Vagina (tissue), 2 donors: Measurements from ENCODE around the gene DLG5. TPM values are rescaled to one million over a fixed set of nuclear protein-coding genes. Genes with fewer than 3 reads are reported as not detected.
A peak's percentile ranks its signal among the peaks of the same experiment; 100 is the strongest.

Experiments used
- DNase-seq, 2 donors: peaks; one replicate each; pipeline ENCODE4 v3.0.0-alpha.2; 2017; ENCODE audit errors: extremely low spot score in 2 of 2
- H3K27ac ChIP-seq: fragments of 200-600 bp; sonication (generic); one replicate; pipeline ENCODE4 v1.5.1; 2019
- H3K27me3 ChIP-seq: fragments of 200-600 bp; sonication (generic); one replicate; pipeline ENCODE4 v1.5.1; 2019
- H3K36me3 ChIP-seq, 2 donors: fragments of 200-600 bp; sonication (generic); one replicate each; pipeline ENCODE4 v1.5.1; 2017 to 2019
- H3K4me1 ChIP-seq: fragments of 200-600 bp; sonication (generic); one replicate; pipeline ENCODE4 v1.5.1; 2019
- H3K4me3 ChIP-seq, 2 donors: fragments of 200-600 bp; sonication (generic); 1 replicate in 1 of 2; 2 replicates in 1 of 2; pipeline ENCODE4 v1.5.1; 2016 to 2019
- H3K9me3 ChIP-seq: fragments of 200-600 bp; sonication (generic); one replicate; pipeline ENCODE4 v1.5.1; 2019
- POLR2A ChIP-seq, 2 donors: fragments of 450-650 bp; IDR thresholded peaks; one replicate each; pipeline ENCODE4 v1.6.1; 2017; ENCODE audit warnings: antibody characterized with exemption in 2 of 2, mild to moderate bottlenecking in 2 of 2, moderate library complexity in 2 of 2
- POLR2AphosphoS5 ChIP-seq, 2 donors: sonication (generic); formaldehyde crosslinking; IDR thresholded peaks; one replicate each; pipeline ENCODE4 v1.9.0; 2017; ENCODE audit warnings: antibody characterized with exemption in 2 of 2, mild to moderate bottlenecking in 2 of 2, low read depth in 1 of 2; ENCODE audit not compliant: insufficient read depth in 1 of 2
- intact Hi-C: fragments of 100-400 bp; cut with DNase I; formaldehyde crosslinking; loops from one replicate; pipeline ENCODE4 v1.15.1; 2023
- total RNA-seq: library from RNA; depleted of rRNA; stranded (reverse); fragments of >200 nt; gene quantifications from one replicate; pipeline ENCODE4 v1.2.3, GENCODE V29; 2016
- TF ChIP-seq, protein P1 (sequence below), 3 experiments: fragments of 450-650 bp in 2 of 3; fragments of 200-600 bp in 1 of 3; sonication (generic) in 1 of 3; IDR thresholded peaks; one replicate each; pipeline ENCODE4 v1.5.1; 2017 to 2019; ENCODE audit warnings: antibody characterized with exemption in 3 of 3, mild to moderate bottlenecking in 2 of 3, moderate library complexity in 2 of 3

Gene DLG5
- total RNA-seq, 1 donor from 2014 or later, result 57.5 TPM

GRCh38 chr10:77850620-77851231, 75.8 kb downstream of the DLG5 start:
- intact Hi-C loops, result loop anchor here (10.0 kb wide), 1 partner anchor 174 kb away; the partner anchor contains the start of gene POLR3A
- peaks cover 0 to 16% of the 10 kb centered on the region in 2 donors for H3K36me3 ChIP-seq
- peaks cover 51% of the 10 kb centered on the region for H3K4me1 ChIP-seq

GRCh38 chr10:77849039-77849664, 77.4 kb downstream of the DLG5 start:
- intact Hi-C loops, result loop anchor here (10.0 kb wide), 2 partner anchors 76 to 126 kb away; partner anchors contain the start of gene DLG5
- H3K27me3 ChIP-seq, result no peaks in the 10 kb centered on the region
- peaks cover 0 to 16% of the 10 kb centered on the region in 2 donors for H3K36me3 ChIP-seq
- peaks cover 53% of the 10 kb centered on the region for H3K4me1 ChIP-seq
- TF ChIP-seq, protein P1, sequence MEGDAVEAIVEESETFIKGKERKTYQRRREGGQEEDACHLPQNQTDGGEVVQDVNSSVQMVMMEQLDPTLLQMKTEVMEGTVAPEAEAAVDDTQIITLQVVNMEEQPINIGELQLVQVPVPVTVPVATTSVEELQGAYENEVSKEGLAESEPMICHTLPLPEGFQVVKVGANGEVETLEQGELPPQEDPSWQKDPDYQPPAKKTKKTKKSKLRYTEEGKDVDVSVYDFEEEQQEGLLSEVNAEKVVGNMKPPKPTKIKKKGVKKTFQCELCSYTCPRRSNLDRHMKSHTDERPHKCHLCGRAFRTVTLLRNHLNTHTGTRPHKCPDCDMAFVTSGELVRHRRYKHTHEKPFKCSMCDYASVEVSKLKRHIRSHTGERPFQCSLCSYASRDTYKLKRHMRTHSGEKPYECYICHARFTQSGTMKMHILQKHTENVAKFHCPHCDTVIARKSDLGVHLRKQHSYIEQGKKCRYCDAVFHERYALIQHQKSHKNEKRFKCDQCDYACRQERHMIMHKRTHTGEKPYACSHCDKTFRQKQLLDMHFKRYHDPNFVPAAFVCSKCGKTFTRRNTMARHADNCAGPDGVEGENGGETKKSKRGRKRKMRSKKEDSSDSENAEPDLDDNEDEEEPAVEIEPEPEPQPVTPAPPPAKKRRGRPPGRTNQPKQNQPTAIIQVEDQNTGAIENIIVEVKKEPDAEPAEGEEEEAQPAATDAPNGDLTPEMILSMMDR (IDR thresholded peaks at IDR 0.05), result no peak
- TF ChIP-seq POLR2A (IDR thresholded peaks at IDR 0.05) (no peak), POLR2AphosphoS5 (IDR thresholded peaks at IDR 0.05; ENCODE audit: insufficient read depth in 1 of 2, low read depth in 1 of 2) (no peak)
- H3K9me3 ChIP-seq, result no peaks in the 10 kb centered on the region
- peak overlapping the region; percentile 10 for H3K27ac ChIP-seq
- no peak overlapping the region for H3K4me3 ChIP-seq
- no peak for DNase-seq

More at GRCh38 chr10:77850620-77851231, 75.8 kb downstream of the DLG5 start:
- no peaks in the 10 kb centered on the region for H3K9me3 ChIP-seq
- no peaks in the 10 kb centered on the region for H3K27me3 ChIP-seq
- no peak overlapping the region for H3K27ac ChIP-seq
- TF ChIP-seq, protein P1 (IDR thresholded peaks at IDR 0.05), result no peak
- TF ChIP-seq POLR2A (IDR thresholded peaks at IDR 0.05), result no peak
- no peak for TF ChIP-seq POLR2AphosphoS5 (IDR thresholded peaks at IDR 0.05; ENCODE audit: insufficient read depth in 1 of 2, low read depth in 1 of 2)
- DNase-seq, result no peak
- H3K4me3 ChIP-seq, result no peak overlapping the region

GRCh38 chr10:77846718-77847311, 79.7 kb downstream of the DLG5 start:
- intact Hi-C loops, result loop anchor here (10.0 kb wide), 2 partner anchors 78 to 128 kb away; partner anchors contain the start of gene DLG5
- H3K4me3 ChIP-seq, result peak overlapping the region in 1 of 2 donors; percentile 5
- peaks cover 44% of the 10 kb centered on the region for H3K4me1 ChIP-seq
- H3K36me3 ChIP-seq, result peaks cover 0 to 23% of the 10 kb centered on the region in 2 donors
- no peaks in the 10 kb centered on the region for H3K27me3 ChIP-seq
- DNase-seq, result no peak
- H3K27ac ChIP-seq, result peak overlapping the region; percentile 77
- H3K9me3 ChIP-seq, result no peaks in the 10 kb centered on the region
- no peak for TF ChIP-seq POLR2A (IDR thresholded peaks at IDR 0.05)
- peak; percentile 62 to 68 for TF ChIP-seq POLR2AphosphoS5 (IDR thresholded peaks at IDR 0.05; ENCODE audit: insufficient read depth in 1 of 2, low read depth in 1 of 2)
- TF ChIP-seq, protein P1 (IDR thresholded peaks at IDR 0.05), result peak; percentile 87 to 98 (median 97)

- DNase-seq, result no peak
- Histone ChIP-seq H3K4me1 (peaks cover 44% of the 10 kb centered on the region), H3K27me3 (no peaks in the 10 kb centered on the region), H3K27ac (peak overlapping the region; percentile 77), H3K9me3 (no peaks in the 10 kb centered on the region), H3K36me3 (peaks cover 0 to 26% of the 10 kb centered on the region in 2 donors), H3K4me3 (no peak overlapping the region)
- TF ChIP-seq, protein P1 (IDR thresholded peaks at IDR 0.05), result no peak
- TF ChIP-seq POLR2AphosphoS5 (IDR thresholded peaks at IDR 0.05; ENCODE audit: insufficient read depth in 1 of 2, low read depth in 1 of 2) (no peak), POLR2A (IDR thresholded peaks at IDR 0.05) (no peak)
- intact Hi-C loops, result loop anchor here (10.0 kb wide), 2 partner anchors 79 to 129 kb away; partner anchors contain the start of gene DLG5
Observed at GRCh38 chr10:77845451-77845850, 81.1 kb downstream of the DLG5 start.
